Heart right ventricle (tissue), 16 donors: ENCODE results near the gene STK17A. TPM values are rescaled to one million over a fixed set of nuclear protein-coding genes. Genes with fewer than 3 reads are reported as not detected.

Experiments used
- ATAC-seq, 8 donors: fragments of 200-7000 bp; cut with Tn5 transposase; one replicate each; pipeline ENCODE4 v1.9.1; 2020; ENCODE audit warnings: mild to moderate bottlenecking in 8 of 8, moderate library complexity in 8 of 8, moderate number of reproducible peaks in 1 of 8
- DNase-seq, 2 donors: peaks; one replicate each; pipeline ENCODE4 v3.0.0-alpha.2; 2020
- H3K27ac ChIP-seq, 10 donors: fragments of 200-600 bp; sonication (generic) in 2 of 10; one replicate each; pipeline versions ENCODE4 v1.5.0 to v1.8.0; 2020 to 2022; ENCODE audit warnings: mild to moderate bottlenecking in 3 of 10
- H3K27me3 ChIP-seq, 7 donors: fragments of 200-600 bp; one replicate each; pipeline ENCODE4 v1.8.0; 2021 to 2022; ENCODE audit warnings: mild to moderate bottlenecking in 2 of 7
- H3K36me3 ChIP-seq, 9 donors: fragments of 200-600 bp; sonication (generic) in 1 of 9; one replicate each; pipeline versions ENCODE4 v1.5.0 to v1.8.0; 2020 to 2022; ENCODE audit warnings: mild to moderate bottlenecking in 2 of 9
- H3K4me1 ChIP-seq, 9 donors: fragments of 200-600 bp; sonication (generic) in 1 of 9; one replicate each; pipeline versions ENCODE4 v1.5.0 to v1.8.0; 2020 to 2022; ENCODE audit warnings: mild to moderate bottlenecking in 4 of 9
- H3K4me3 ChIP-seq, 10 donors: fragments of 200-600 bp; sonication (generic) in 2 of 10; one replicate each; pipeline versions ENCODE4 v1.5.0 to v1.8.0; 2020 to 2022; ENCODE audit warnings: mild to moderate bottlenecking in 7 of 10, moderate library complexity in 2 of 10
- H3K9me3 ChIP-seq, 11 donors: fragments of 200-600 bp in 10 of 11; sonication (generic) in 2 of 11; one replicate each; pipeline versions ENCODE4 v1.5.0 to v1.8.0; 2013 to 2022; ENCODE audit warnings: mild to moderate bottlenecking in 2 of 11, control low read depth in 1 of 11, moderate library complexity in 1 of 11
- CTCF ChIP-seq, 9 donors: fragments of 200-600 bp; sonication (generic) in 2 of 9; IDR thresholded peaks; one replicate each; pipeline versions ENCODE4 v1.5.0 to v1.8.0; 2021 to 2022; ENCODE audit warnings: antibody characterized with exemption in 9 of 9, mild to moderate bottlenecking in 5 of 9, moderate library complexity in 1 of 9
- WGBS, 2 donors: extraction: QIAGEN DNeasy Blood & Tissue Kit; methylation state at CpG; one replicate each; pipeline ENCODE4 v1.1.7; 2013; ENCODE audit warnings: inconsistent platforms in 1 of 2; 5-methylcytosine and 5-hydroxymethylcytosine counted together
- intact Hi-C, 10 donors: fragments of 100-400 bp; cut with DNase I; formaldehyde crosslinking; loops; one replicate each; pipeline versions ENCODE4 v1.11.1 to v1.14.2; 2022
- polyA plus RNA-seq, 2 donors: library from polyadenylated mRNA; stranded (reverse); fragments of 200-250 nt; gene quantifications; one replicate each; pipeline ENCODE4 v1.2.3, GENCODE V29; 2013
- total RNA-seq, 10 donors: library from RNA; stranded (reverse); fragmentation: NEBNext Ultra II Directional in 3 of 10; extraction: Animal tissue kit (Norgen Biotek cat#: 25700) in 3 of 10; gene quantifications; one replicate each; pipeline versions ENCODE4 v1.2.1 to v1.2.4, GENCODE V29; 2021 to 2023
- donor health status: Arrhythmogenic right ventricular cardiomyopathy.
- donor health status: ischemic (EF 13 %, LVEDD 7.1; RV severe dilation, severe dysfunction).
- donor health status: healthy with polysubstance abuse.
- donor health status: DM: no; HTN: yes; CAD: no.
- donor health status: DM: no; HTN: no; CAD: no.
- donor health status: ischemic (EF 25% LVEDD 6.9; RV normal size, moderate dysfunction).
- donor health status: ischemic (EF 25% LVEDD 5.7; RV mildly dilated, moderate dysfunction).
- donor health status: healthy.
- donor health status: DM: yes; HTN: yes; CAD: no.
- donor health status: Ischemic cardiomyopathy.
- donor health status: ischemic (EF 35%, LVEDD 5.7; RV mildly dilated, moderate dysfunction).
- donor health status: nonischemic (EF 11% LVEDD 7.7; RV severe dilation, severe dysfunction).
- donor health status: DM: yes; HTN: yes; CAD: no.
- donor health status: PGD.
- donor health status: ischemic (EF 29% LVEDD 5.4; RV normal size, mild dysfunction).
- donor health status: nonischemic (EF 23%, LVEDD 6.1; RV moderate dilation, normal function).

Gene STK17A
- total and polyA plus RNA-seq, 12 donors = 7.8 to 37.4 (median 21.9) TPM

DNA sequence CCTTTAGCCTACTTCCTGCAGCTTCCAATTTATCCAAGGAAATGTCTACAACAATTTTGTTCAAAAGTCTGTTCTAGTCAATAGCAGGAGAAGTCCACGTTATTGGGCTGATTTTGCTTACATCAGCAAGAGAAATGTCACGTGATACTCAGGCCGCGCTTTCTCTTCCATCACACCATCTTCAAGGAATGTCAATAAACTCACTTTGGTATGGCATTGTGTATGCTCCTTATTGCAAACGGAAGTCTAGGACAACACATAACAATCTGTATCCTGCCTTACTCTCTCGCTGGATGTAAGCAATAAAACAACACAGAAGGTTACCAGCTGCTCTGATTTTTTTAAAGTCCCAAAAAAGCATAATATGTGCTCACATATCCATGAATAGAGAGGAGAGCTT lies 17.1 kb upstream of the STK17A start:
- DNase-seq (no peak), ATAC-seq (no peak)
- TF ChIP-seq CTCF (IDR thresholded peaks at IDR 0.05) = no peak
- H3K27ac ChIP-seq = no peak overlapping the region
- H3K4me1 ChIP-seq = peaks cover 0 to 3% (median 0%) of the 10 kb centered on the region in 9 donors
- WGBS, 2 donors = 55 to 67% methylated on average over 6 of the region's 6 CpGs
- H3K36me3 ChIP-seq = no peaks in the 10 kb centered on the region
- H3K4me3 ChIP-seq = no peak overlapping the region
- intact Hi-C loops = no loop called here
- H3K27me3 ChIP-seq = peaks cover 0 to 8% (median 0%) of the 10 kb centered on the region in 7 donors
- H3K9me3 ChIP-seq = no peaks in the 10 kb centered on the region

- Histone ChIP-seq H3K27ac (no peak overlapping the region), H3K36me3 (no peaks in the 10 kb centered on the region), H3K4me1 (peaks cover 0 to 19% (median 0%) of the 10 kb centered on the region in 9 donors), H3K4me3 (no peak overlapping the region), H3K9me3 (no peaks in the 10 kb centered on the region), H3K27me3 (peaks cover 0 to 8% (median 0%) of the 10 kb centered on the region in 7 donors)
- intact Hi-C loops = no loop called here
- TF ChIP-seq CTCF (IDR thresholded peaks at IDR 0.05) = no peak
- DNase-seq (no peak), ATAC-seq (no peak)
- WGBS, 2 donors = 64 to 77% methylated on average over 6 of the region's 6 CpGs
Observed at GRCh38 chr7:43568529-43568928, 14.4 kb upstream of the STK17A start.

- WGBS, 2 donors = 78 to 83% methylated on average over 4 of the region's 4 CpGs
- H3K4me3 ChIP-seq = no peak overlapping the region
- no peak for TF ChIP-seq CTCF (IDR thresholded peaks at IDR 0.05)
- peaks cover 0 to 19% (median 0%) of the 10 kb centered on the region in 9 donors for H3K4me1 ChIP-seq
- no peaks in the 10 kb centered on the region for H3K36me3 ChIP-seq
- peaks cover 0 to 3% (median 0%) of the 10 kb centered on the region in 7 donors for H3K27me3 ChIP-seq
- no peak for DNase-seq
- no peak overlapping the region for H3K27ac ChIP-seq
- ATAC-seq = no peak
- no peaks in the 10 kb centered on the region for H3K9me3 ChIP-seq
- intact Hi-C loops = no loop called here
Observed at GRCh38 chr7:43569424-43569823, 13.5 kb upstream of the STK17A start.

- ATAC-seq (no peak), DNase-seq (no peak)
- no peaks in the 10 kb centered on the region for H3K9me3 ChIP-seq
- intact Hi-C loops = no loop called here
- H3K4me3 ChIP-seq = no peak overlapping the region
- no peak overlapping the region for H3K27ac ChIP-seq
- H3K36me3 ChIP-seq = no peaks in the 10 kb centered on the region
- H3K27me3 ChIP-seq = no peaks in the 10 kb centered on the region
- no peak for TF ChIP-seq CTCF (IDR thresholded peaks at IDR 0.05)
- peaks cover 0 to 19% (median 0%) of the 10 kb centered on the region in 9 donors for H3K4me1 ChIP-seq
- 89 to 92% methylated on average over 4 of the region's 4 CpGs for WGBS, 2 donors
Observed at GRCh38 chr7:43570688-43571365, 12.1 kb upstream of the STK17A start.
